K562 (cell line): ENCODE results near the gene PRUNE1. TPM values are rescaled to one million over a fixed set of nuclear protein-coding genes. Genes with fewer than 3 reads are reported as not detected.
A peak's percentile ranks its signal among the peaks of the same experiment; 100 is the strongest.

Source experiments
- ARID2 ChIP-seq: fragments of 450-650 bp; IDR thresholded peaks from 2 replicates; pipeline ENCODE4 v1.6.1; 2017; ENCODE audit warnings: antibody characterized with exemption, mild to moderate bottlenecking
- GABPB1 ChIP-seq: sonication (generic); formaldehyde crosslinking; IDR thresholded peaks from 2 replicates; pipeline ENCODE4 v1.8.0; 2022; ENCODE audit warnings: mild to moderate bottlenecking, missing genetic modification reagents
- GTF2F1 ChIP-seq: IDR thresholded peaks from 2 replicates; pipeline ENCODE4 v1.6.1; 2011; ENCODE audit warnings: low read depth, low read length, improper control_type of control experiment
- HMGXB4 ChIP-seq: sonication (generic); formaldehyde crosslinking; IDR thresholded peaks from 2 replicates; pipeline ENCODE4 v1.8.1; 2023; ENCODE audit warnings: mild to moderate bottlenecking, missing genetic modification reagents
- IRF9 ChIP-seq: fragments of 450-650 bp; IDR thresholded peaks from 2 replicates; pipeline ENCODE4 v1.6.1; 2016; ENCODE audit warnings: missing biosample characterization, missing genetic modification characterization
- KAT2B ChIP-seq: IDR thresholded peaks from one replicate; pipeline ENCODE4 v1.6.1; 2012; ENCODE audit warnings: low read depth, mild to moderate bottlenecking, control low read depth, inconsistent platforms, low read length, moderate library complexity
- MAFK ChIP-seq: IDR thresholded peaks from 2 replicates; pipeline ENCODE4 v1.6.1; 2011; ENCODE audit warnings: low read length, improper control_type of control experiment
- SMARCA4 ChIP-seq: fragments of 450-650 bp; IDR thresholded peaks from 2 replicates; pipeline ENCODE4 v1.6.1; 2016
- TEAD1 ChIP-seq, 2 experiments: fragments of 450-650 bp in 1 of 2; sonication (generic) in 1 of 2; formaldehyde crosslinking; IDR thresholded peaks; 2 replicates each; pipeline versions ENCODE4 v1.4.0 to v1.8.0; 2020 to 2022; ENCODE audit warnings: mild to moderate bottlenecking in 2 of 2, missing genetic modification reagents in 1 of 2
- TSC22D4 ChIP-seq: fragments of 450-650 bp; IDR thresholded peaks from 2 replicates; pipeline ENCODE4 v1.6.1; 2016; ENCODE audit warnings: missing genetic modification characterization, missing biosample characterization, control low read depth
- XRCC3 ChIP-seq: fragments of 450-650 bp; IDR thresholded peaks from 2 replicates; pipeline ENCODE4 v1.6.1; 2017; ENCODE audit warnings: mild to moderate bottlenecking, moderate library complexity
- ZNF354B ChIP-seq: fragments of 250-450 bp; sonication (Bioruptor Pico); IDR thresholded peaks from 2 replicates; pipeline ENCODE4 v1.4.0; 2020
- ZNF384 ChIP-seq: IDR thresholded peaks from 2 replicates; pipeline ENCODE4 v1.6.1; 2012; ENCODE audit warnings: low read depth, low read length, improper control_type of control experiment
- ZNF551 ChIP-seq: fragments of 250-450 bp; sonication (Bioruptor Pico); IDR thresholded peaks from 2 replicates; pipeline ENCODE4 v1.5.0; 2021; ENCODE audit warnings: mild to moderate bottlenecking, moderate library complexity
- polyA plus RNA-seq, 8 experiments: library from polyadenylated mRNA; depleted of rRNA in 4 of 8; stranded (reverse) in 5 of 8; unstranded in 3 of 8; fragments of >200 nt; fragmentation: Nextera tagmentation in 2 of 8; fragmentation: Illumina TruSeq in 1 of 8; extraction: Ambion mirVana in 2 of 8; extraction: Trizol in 1 of 8; gene quantifications; 2 replicates each; pipeline versions ENCODE4 v1.2.1 to v1.2.3, GENCODE V29; 2011 to 2014; ENCODE audit warnings: inconsistent platforms in 1 of 8, missing spikeins in 1 of 8
- total RNA-seq, 7 experiments: library from RNA; depleted of rRNA in 6 of 7; stranded (reverse); fragments of >200 nt in 6 of 7; fragmentation: Illumina TruSeq in 2 of 7; extraction: Trizol in 2 of 7; gene quantifications; 2 replicates each; pipeline versions ENCODE4 v1.2.1 to v1.2.3, GENCODE V29; 2011 to 2021; ENCODE audit warnings: low replicate concordance in 1 of 7
- TF ChIP-seq, protein P1 (sequence below): fragments of 450-650 bp; IDR thresholded peaks from 2 replicates; pipeline ENCODE4 v1.6.1; 2016; ENCODE audit warnings: mild to moderate bottlenecking, moderate library complexity

Gene PRUNE1
- total and polyA plus RNA-seq, 9 of the 15 experiments (the other 6 are each of a cell fraction or from before 2014, with no cell fraction given) = 16.7 to 48.3 (median 26.2) TPM

DNA sequence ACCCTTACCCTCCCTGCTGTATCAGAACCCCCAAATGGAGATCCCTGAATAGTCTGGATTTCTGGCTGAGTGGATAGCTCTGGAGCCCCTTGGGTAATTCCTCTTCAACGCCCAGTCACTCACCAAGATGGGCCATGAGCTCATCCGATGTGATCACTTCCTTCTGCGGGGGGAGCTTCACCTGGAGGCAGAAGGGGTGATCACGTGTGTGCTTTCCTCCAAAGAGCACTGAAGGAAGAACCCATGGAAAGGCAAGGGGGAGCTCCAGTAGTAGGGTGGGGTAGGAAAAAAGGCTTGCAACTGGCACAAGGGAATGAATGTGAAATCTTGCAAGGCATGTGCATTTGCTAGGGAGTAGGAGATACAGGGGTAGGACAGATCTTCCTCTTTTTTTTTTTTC is 6.6 kb upstream of the PRUNE1 start (continued):
- TF ChIP-seq, protein P1, sequence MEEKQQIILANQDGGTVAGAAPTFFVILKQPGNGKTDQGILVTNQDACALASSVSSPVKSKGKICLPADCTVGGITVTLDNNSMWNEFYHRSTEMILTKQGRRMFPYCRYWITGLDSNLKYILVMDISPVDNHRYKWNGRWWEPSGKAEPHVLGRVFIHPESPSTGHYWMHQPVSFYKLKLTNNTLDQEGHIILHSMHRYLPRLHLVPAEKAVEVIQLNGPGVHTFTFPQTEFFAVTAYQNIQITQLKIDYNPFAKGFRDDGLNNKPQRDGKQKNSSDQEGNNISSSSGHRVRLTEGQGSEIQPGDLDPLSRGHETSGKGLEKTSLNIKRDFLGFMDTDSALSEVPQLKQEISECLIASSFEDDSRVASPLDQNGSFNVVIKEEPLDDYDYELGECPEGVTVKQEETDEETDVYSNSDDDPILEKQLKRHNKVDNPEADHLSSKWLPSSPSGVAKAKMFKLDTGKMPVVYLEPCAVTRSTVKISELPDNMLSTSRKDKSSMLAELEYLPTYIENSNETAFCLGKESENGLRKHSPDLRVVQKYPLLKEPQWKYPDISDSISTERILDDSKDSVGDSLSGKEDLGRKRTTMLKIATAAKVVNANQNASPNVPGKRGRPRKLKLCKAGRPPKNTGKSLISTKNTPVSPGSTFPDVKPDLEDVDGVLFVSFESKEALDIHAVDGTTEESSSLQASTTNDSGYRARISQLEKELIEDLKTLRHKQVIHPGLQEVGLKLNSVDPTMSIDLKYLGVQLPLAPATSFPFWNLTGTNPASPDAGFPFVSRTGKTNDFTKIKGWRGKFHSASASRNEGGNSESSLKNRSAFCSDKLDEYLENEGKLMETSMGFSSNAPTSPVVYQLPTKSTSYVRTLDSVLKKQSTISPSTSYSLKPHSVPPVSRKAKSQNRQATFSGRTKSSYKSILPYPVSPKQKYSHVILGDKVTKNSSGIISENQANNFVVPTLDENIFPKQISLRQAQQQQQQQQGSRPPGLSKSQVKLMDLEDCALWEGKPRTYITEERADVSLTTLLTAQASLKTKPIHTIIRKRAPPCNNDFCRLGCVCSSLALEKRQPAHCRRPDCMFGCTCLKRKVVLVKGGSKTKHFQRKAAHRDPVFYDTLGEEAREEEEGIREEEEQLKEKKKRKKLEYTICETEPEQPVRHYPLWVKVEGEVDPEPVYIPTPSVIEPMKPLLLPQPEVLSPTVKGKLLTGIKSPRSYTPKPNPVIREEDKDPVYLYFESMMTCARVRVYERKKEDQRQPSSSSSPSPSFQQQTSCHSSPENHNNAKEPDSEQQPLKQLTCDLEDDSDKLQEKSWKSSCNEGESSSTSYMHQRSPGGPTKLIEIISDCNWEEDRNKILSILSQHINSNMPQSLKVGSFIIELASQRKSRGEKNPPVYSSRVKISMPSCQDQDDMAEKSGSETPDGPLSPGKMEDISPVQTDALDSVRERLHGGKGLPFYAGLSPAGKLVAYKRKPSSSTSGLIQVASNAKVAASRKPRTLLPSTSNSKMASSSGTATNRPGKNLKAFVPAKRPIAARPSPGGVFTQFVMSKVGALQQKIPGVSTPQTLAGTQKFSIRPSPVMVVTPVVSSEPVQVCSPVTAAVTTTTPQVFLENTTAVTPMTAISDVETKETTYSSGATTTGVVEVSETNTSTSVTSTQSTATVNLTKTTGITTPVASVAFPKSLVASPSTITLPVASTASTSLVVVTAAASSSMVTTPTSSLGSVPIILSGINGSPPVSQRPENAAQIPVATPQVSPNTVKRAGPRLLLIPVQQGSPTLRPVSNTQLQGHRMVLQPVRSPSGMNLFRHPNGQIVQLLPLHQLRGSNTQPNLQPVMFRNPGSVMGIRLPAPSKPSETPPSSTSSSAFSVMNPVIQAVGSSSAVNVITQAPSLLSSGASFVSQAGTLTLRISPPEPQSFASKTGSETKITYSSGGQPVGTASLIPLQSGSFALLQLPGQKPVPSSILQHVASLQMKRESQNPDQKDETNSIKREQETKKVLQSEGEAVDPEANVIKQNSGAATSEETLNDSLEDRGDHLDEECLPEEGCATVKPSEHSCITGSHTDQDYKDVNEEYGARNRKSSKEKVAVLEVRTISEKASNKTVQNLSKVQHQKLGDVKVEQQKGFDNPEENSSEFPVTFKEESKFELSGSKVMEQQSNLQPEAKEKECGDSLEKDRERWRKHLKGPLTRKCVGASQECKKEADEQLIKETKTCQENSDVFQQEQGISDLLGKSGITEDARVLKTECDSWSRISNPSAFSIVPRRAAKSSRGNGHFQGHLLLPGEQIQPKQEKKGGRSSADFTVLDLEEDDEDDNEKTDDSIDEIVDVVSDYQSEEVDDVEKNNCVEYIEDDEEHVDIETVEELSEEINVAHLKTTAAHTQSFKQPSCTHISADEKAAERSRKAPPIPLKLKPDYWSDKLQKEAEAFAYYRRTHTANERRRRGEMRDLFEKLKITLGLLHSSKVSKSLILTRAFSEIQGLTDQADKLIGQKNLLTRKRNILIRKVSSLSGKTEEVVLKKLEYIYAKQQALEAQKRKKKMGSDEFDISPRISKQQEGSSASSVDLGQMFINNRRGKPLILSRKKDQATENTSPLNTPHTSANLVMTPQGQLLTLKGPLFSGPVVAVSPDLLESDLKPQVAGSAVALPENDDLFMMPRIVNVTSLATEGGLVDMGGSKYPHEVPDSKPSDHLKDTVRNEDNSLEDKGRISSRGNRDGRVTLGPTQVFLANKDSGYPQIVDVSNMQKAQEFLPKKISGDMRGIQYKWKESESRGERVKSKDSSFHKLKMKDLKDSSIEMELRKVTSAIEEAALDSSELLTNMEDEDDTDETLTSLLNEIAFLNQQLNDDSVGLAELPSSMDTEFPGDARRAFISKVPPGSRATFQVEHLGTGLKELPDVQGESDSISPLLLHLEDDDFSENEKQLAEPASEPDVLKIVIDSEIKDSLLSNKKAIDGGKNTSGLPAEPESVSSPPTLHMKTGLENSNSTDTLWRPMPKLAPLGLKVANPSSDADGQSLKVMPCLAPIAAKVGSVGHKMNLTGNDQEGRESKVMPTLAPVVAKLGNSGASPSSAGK = 0 out of 2 replicates have a peak, but pooled peaks have one; percentile 25
- TF ChIP-seq GTF2F1 (no peak), TSC22D4 (tag) (no peak), ZNF384 (peak; percentile 46; the same call in 1 of the 2 replicates), GABPB1 (CRISPR knock-in tag) (peak; percentile 55; the same call in 1 of the 2 replicates), IRF9 (tag) (no peak), HMGXB4 (CRISPR knock-in tag) (no peak), ZNF354B (CRISPR knock-in tag) (no peak), TEAD1 (CRISPR knock-in tag; IDR thresholded peaks at IDR 0.05) (no peak), ARID2 (no peak), MAFK (no peak), XRCC3 (no peak), KAT2B (no peak), ZNF551 (CRISPR knock-in tag) (no peak), SMARCA4 (peak; percentile 75)
